Gastrocnemius medialis (tissue), 4 donors: Measurements from ENCODE around the gene HMGB2.

ENCODE experiments used
- POLR2A ChIP-seq, 2 donors: fragments of 450-650 bp; IDR thresholded peaks; one replicate each; pipeline ENCODE4 v1.6.1; 2017; ENCODE audit warnings: antibody characterized with exemption in 2 of 2, mild to moderate bottlenecking in 2 of 2, moderate library complexity in 2 of 2
- TF ChIP-seq, protein P1 (sequence below), 5 experiments: fragments of 450-650 bp in 3 of 5; fragments of 200-600 bp in 2 of 5; sonication (generic) in 2 of 5; IDR thresholded peaks in 4 of 5; conservative IDR thresholded peaks in 1 of 5; 1 replicate in 4 of 5; 2 replicates in 1 of 5; pipeline ENCODE4 v1.5.1; 2016 to 2019; ENCODE audit warnings: antibody characterized with exemption in 5 of 5, mild to moderate bottlenecking in 3 of 5, moderate library complexity in 3 of 5

DNA sequence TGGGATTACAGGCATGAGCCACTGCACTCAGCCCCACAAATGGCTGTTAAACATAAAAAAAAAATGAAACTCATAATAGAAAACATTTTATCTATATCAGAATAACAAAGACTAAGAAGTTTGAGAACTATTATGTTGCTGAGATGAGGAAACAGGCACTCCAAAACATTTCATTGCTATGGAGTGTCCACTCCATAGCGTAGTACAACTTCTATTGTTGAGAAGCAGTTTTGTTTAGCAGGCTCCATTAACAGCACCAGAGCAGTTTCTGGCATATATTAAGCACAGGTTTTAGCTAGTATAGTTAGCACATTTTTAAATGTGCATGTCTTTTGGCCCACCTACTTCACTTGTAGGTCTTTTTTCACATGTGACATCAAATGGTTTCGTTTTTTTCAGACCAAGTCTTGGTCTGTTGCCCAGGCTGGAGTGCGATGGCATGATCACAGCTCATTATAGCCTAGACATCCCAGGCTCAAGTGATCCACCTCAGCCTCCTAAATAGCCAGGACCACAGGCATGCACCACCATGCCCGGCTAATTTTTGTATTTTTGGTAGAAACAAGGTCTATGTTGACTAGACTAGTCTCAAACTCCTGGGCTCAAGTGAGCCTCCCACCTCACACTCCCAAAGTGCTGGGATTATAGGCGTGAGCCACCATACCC lies 5.8 kb downstream of the HMGB2 start:
- TF ChIP-seq POLR2A (IDR thresholded peaks at IDR 0.05), result no peak
- TF ChIP-seq, protein P1, sequence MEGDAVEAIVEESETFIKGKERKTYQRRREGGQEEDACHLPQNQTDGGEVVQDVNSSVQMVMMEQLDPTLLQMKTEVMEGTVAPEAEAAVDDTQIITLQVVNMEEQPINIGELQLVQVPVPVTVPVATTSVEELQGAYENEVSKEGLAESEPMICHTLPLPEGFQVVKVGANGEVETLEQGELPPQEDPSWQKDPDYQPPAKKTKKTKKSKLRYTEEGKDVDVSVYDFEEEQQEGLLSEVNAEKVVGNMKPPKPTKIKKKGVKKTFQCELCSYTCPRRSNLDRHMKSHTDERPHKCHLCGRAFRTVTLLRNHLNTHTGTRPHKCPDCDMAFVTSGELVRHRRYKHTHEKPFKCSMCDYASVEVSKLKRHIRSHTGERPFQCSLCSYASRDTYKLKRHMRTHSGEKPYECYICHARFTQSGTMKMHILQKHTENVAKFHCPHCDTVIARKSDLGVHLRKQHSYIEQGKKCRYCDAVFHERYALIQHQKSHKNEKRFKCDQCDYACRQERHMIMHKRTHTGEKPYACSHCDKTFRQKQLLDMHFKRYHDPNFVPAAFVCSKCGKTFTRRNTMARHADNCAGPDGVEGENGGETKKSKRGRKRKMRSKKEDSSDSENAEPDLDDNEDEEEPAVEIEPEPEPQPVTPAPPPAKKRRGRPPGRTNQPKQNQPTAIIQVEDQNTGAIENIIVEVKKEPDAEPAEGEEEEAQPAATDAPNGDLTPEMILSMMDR (IDR thresholded peaks at IDR 0.05 in 4 of 5, conservative IDR thresholded peaks at IDR 0.05 in 1 of 5), result no peak
